Stimulated activated CD8-positive, alpha-beta memory T cell treated with anti-CD3 and anti-CD28 coated beads, Interleukin-15, amount 100 ng/mL, for 48 hours (primary cell): ENCODE measurements around the gene ANKRD12.
"Not testable (repeated sequence)": the region's sequence is repeated elsewhere in the genome, so short reads cannot be mapped to it uniquely, and the experiment has no call there.

Experiments
- DNase-seq, 2 donors: peaks; one replicate each; pipeline ENCODE4 v3.0.0-alpha.2; 2020; ENCODE audit warnings: low read depth in 2 of 2

Gene ANKRD12

GRCh38 chr18:9232977-9233376 lies 96.4 kb downstream of the ANKRD12 start:
- DNase-seq: no peak

- no peak for DNase-seq
These were observed 97.3 kb downstream of the ANKRD12 start for GRCh38 chr18:9233771-9234440.

GRCh38 chr18:9234528-9234927 lies 97.9 kb downstream of the ANKRD12 start:
- no peak for DNase-seq

- no peak for DNase-seq
These were observed 101.4 kb downstream of the ANKRD12 start for GRCh38 chr18:9237981-9238380.

GRCh38 chr18:9239720-9240119 lies 103.1 kb downstream of the ANKRD12 start:
- no peak for DNase-seq

GRCh38 chr18:9240270-9240669 lies 103.7 kb downstream of the ANKRD12 start:
- no peak for DNase-seq

- no peak for DNase-seq
These were observed 106.4 kb downstream of the ANKRD12 start for GRCh38 chr18:9243029-9243428.

- no peak for DNase-seq
These were observed 107.8 kb downstream of the ANKRD12 start for GRCh38 chr18:9244376-9244775.

- DNase-seq: no peak
These were observed 112.1 kb downstream of the ANKRD12 start for GRCh38 chr18:9248661-9249060.

- DNase-seq: no peak
These were observed 112.7 kb downstream of the ANKRD12 start for GRCh38 chr18:9249254-9249653.

- DNase-seq: no peak
These were observed 122.6 kb downstream of the ANKRD12 start for GRCh38 chr18:9259173-9259572.

- no peak for DNase-seq
These were observed 124.1 kb downstream of the ANKRD12 start for GRCh38 chr18:9260388-9261380.

- DNase-seq: no peak
These were observed 126.7 kb downstream of the ANKRD12 start for GRCh38 chr18:9263264-9263663.

- not testable (repeated sequence) for DNase-seq
These were observed 128.2 kb downstream of the ANKRD12 start for GRCh38 chr18:9264797-9265196.

- no peak for DNase-seq
These were observed 136.6 kb downstream of the ANKRD12 start for GRCh38 chr18:9273221-9273620.

GRCh38 chr18:9275890-9276289 lies 139.3 kb downstream of the ANKRD12 start:
- DNase-seq: no peak

- no peak for DNase-seq
These were observed 141.4 kb downstream of the ANKRD12 start for GRCh38 chr18:9278028-9278427.

- no peak for DNase-seq
These were observed 144.3 kb downstream of the ANKRD12 start for GRCh38 chr18:9280849-9281248.

- DNase-seq: no peak
These were observed 145.2 kb downstream of the ANKRD12 start for GRCh38 chr18:9281780-9282179.

GRCh38 chr18:9283791-9284190 lies 147.2 kb downstream of the ANKRD12 start:
- DNase-seq: no peak

- DNase-seq: no peak
These were observed 149.0 kb downstream of the ANKRD12 start for GRCh38 chr18:9285604-9286003.

- DNase-seq: no peak
These were observed 150.5 kb downstream of the ANKRD12 start for GRCh38 chr18:9287036-9287435.

- no peak for DNase-seq
These were observed 153.1 kb downstream of the ANKRD12 start for GRCh38 chr18:9289698-9290097.
